ENCODE results near the gene FITM2.

DNA sequence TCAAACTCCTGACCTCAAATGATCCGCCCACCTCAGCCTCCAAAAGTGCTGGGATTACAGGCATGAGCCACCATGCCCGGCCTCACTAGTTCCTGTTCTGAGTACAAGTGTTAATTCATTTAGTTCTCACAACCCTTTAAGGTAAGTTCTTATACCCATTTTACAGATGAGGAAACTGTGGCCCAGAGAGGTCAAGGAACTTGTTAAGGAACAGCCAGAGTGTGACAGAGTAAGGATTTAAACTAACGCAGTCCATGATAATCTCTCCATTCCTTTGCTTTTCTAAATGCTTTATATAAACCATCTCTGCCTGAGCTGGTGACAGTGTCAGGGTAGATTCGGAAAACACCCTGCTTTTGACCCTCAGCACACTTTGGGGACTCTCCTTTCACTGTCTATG lies 13.3 kb downstream of the FITM2 start:
- TF ChIP-seq, protein P1, sequence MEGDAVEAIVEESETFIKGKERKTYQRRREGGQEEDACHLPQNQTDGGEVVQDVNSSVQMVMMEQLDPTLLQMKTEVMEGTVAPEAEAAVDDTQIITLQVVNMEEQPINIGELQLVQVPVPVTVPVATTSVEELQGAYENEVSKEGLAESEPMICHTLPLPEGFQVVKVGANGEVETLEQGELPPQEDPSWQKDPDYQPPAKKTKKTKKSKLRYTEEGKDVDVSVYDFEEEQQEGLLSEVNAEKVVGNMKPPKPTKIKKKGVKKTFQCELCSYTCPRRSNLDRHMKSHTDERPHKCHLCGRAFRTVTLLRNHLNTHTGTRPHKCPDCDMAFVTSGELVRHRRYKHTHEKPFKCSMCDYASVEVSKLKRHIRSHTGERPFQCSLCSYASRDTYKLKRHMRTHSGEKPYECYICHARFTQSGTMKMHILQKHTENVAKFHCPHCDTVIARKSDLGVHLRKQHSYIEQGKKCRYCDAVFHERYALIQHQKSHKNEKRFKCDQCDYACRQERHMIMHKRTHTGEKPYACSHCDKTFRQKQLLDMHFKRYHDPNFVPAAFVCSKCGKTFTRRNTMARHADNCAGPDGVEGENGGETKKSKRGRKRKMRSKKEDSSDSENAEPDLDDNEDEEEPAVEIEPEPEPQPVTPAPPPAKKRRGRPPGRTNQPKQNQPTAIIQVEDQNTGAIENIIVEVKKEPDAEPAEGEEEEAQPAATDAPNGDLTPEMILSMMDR (IDR thresholded peaks at IDR 0.05), result no peak
- no peak for TF ChIP-seq POLR2A (IDR thresholded peaks at IDR 0.05)
